Tibial artery (tissue), 4 donors: ENCODE results near the gene GLI3.

Experiments
- DNase-seq, 2 donors: peaks; one replicate each; pipeline ENCODE4 v3.0.0-alpha.2; 2019
- H3K27ac ChIP-seq, 2 donors: fragments of 200-600 bp; sonication (generic) in 1 of 2; 1 replicate in 1 of 2; 2 replicates in 1 of 2; pipeline ENCODE4 v1.5.1; 2018 to 2019; ENCODE audit warnings: mild to moderate bottlenecking in 1 of 2
- H3K27me3 ChIP-seq, 2 donors: fragments of 200-600 bp; sonication (generic) in 1 of 2; one replicate each; pipeline versions ENCODE4 v1.5.1 to v1.6.0; 2016 to 2019
- H3K36me3 ChIP-seq, 3 donors: fragments of 200-600 bp; sonication (generic) in 2 of 3; one replicate each; pipeline ENCODE4 v1.5.1; 2016 to 2019; ENCODE audit warnings: mild to moderate bottlenecking in 2 of 3
- H3K4me1 ChIP-seq, 4 donors: fragments of 200-600 bp; sonication (generic) in 2 of 4; 1 replicate in 3 of 4; 2 replicates in 1 of 4; pipeline ENCODE4 v1.5.1; 2016 to 2019
- H3K4me3 ChIP-seq, 2 donors: fragments of 200-600 bp; sonication (generic) in 1 of 2; 1 replicate in 1 of 2; 2 replicates in 1 of 2; pipeline ENCODE4 v1.5.1; 2018 to 2019; ENCODE audit warnings: mild to moderate bottlenecking in 2 of 2
- H3K9me3 ChIP-seq, 3 donors: fragments of 200-600 bp; sonication (generic) in 1 of 3; one replicate each; pipeline ENCODE4 v1.5.1; 2016 to 2019
- CTCF ChIP-seq, 2 experiments: fragments of 200-600 bp in 1 of 2; fragments of 450-650 bp in 1 of 2; IDR thresholded peaks; one replicate each; pipeline ENCODE4 v1.5.1; 2017 to 2019; ENCODE audit warnings: antibody characterized with exemption in 2 of 2, mild to moderate bottlenecking in 1 of 2, moderate library complexity in 1 of 2
- intact Hi-C: fragments of 100-400 bp; cut with DNase I; formaldehyde crosslinking; loops from one replicate; pipeline ENCODE4 v1.15.0; 2023; ENCODE audit warnings: low total_unique reads

GLI3 gene

GRCh38 chr7:41972270-41972669 lies 264.7 kb downstream of the GLI3 start:
- Histone ChIP-seq H3K27ac (no peak overlapping the region), H3K4me1 (peaks cover 0 to 18% (median 5%) of the 10 kb centered on the region in 4 donors), H3K4me3 (no peak overlapping the region), H3K27me3 (no peaks in the 10 kb centered on the region), H3K36me3 (peaks cover 0 to 20% (median 7%) of the 10 kb centered on the region in 3 donors), H3K9me3 (no peaks in the 10 kb centered on the region)
- DNase-seq = no peak
- no peak for TF ChIP-seq CTCF (IDR thresholded peaks at IDR 0.05)
- intact Hi-C loops = no loop called here

- Histone ChIP-seq H3K36me3 (peaks cover 0 to 22% (median 7%) of the 10 kb centered on the region in 3 donors), H3K27me3 (no peaks in the 10 kb centered on the region), H3K27ac (no peak overlapping the region), H3K4me3 (no peak overlapping the region), H3K9me3 (no peaks in the 10 kb centered on the region), H3K4me1 (peaks cover 0 to 18% (median 3%) of the 10 kb centered on the region in 4 donors)
- no peak for DNase-seq
- no peak for TF ChIP-seq CTCF (IDR thresholded peaks at IDR 0.05)
- intact Hi-C loops = no loop called here
Observed at GRCh38 chr7:41971640-41972187, 265.3 kb downstream of the GLI3 start.

DNA sequence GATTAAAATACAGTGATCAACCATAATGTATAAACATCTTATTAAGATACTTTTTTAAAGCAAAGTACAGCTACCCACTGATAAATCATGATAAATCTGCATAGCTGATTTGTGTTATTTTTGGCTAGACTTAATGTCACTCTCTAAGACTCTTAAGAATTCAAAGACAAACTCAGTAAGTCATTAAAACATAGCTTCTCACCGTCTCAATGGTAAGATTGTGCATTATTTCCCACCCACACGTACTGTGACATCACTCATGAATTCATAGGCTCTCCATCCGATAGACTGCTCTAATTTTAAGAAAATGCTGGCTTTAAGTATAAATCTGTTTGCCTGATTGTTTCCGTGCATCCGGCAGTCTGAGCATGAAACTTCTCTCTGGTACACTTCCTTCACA lies 266.1 kb downstream of the GLI3 start:
- Histone ChIP-seq H3K9me3 (no peaks in the 10 kb centered on the region), H3K27ac (no peak overlapping the region), H3K36me3 (peaks cover 6 to 30% (median 12%) of the 10 kb centered on the region in 3 donors), H3K4me1 (peaks cover 0 to 17% (median 3%) of the 10 kb centered on the region in 4 donors), H3K4me3 (no peak overlapping the region), H3K27me3 (no peaks in the 10 kb centered on the region)
- intact Hi-C loops = no loop called here
- no peak for DNase-seq
- no peak for TF ChIP-seq CTCF (IDR thresholded peaks at IDR 0.05)

GRCh38 chr7:41969561-41970105 lies 267.4 kb downstream of the GLI3 start:
- Histone ChIP-seq H3K27ac (no peak overlapping the region), H3K9me3 (no peaks in the 10 kb centered on the region), H3K36me3 (peaks cover 16 to 43% (median 25%) of the 10 kb centered on the region in 3 donors), H3K27me3 (no peaks in the 10 kb centered on the region), H3K4me3 (no peak overlapping the region), H3K4me1 (peaks cover 0 to 12% (median 3%) of the 10 kb centered on the region in 4 donors)
- TF ChIP-seq CTCF (IDR thresholded peaks at IDR 0.05) = no peak
- DNase-seq = no peak
- intact Hi-C loops = no loop called here

DNA sequence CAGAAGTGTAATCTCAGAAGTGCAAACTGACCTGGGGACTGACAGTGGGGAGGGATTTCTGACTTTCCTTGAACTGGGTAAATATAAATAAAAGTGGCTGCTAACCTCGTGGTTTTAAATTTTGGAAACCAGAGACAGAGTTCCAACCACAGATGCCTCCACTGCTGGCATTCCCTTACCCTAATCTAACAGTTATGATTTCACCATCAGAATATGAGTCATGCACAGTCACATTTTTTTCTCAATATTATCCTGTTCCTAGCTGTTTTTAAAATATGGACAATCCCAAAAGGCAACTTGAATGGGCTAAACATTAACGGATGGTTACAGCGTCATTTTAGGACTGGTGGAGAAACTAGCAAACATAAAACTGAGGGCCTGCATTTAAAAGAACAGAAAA lies 269.9 kb downstream of the GLI3 start:
- H3K27ac ChIP-seq = no peak overlapping the region
- intact Hi-C loops = no loop called here

More for the DNA sequence above, 269.9 kb downstream of the GLI3 start:
- Histone ChIP-seq H3K36me3 (peaks cover 16 to 43% (median 30%) of the 10 kb centered on the region in 3 donors), H3K27me3 (no peaks in the 10 kb centered on the region), H3K4me1 (peaks cover 0 to 12% (median 3%) of the 10 kb centered on the region in 4 donors), H3K4me3 (no peak overlapping the region), H3K9me3 (no peaks in the 10 kb centered on the region)
- DNase-seq = no peak
- no peak for TF ChIP-seq CTCF (IDR thresholded peaks at IDR 0.05)
